SHP77 treated with DMSO at 0.1 percent for 48 hours (cell line): ENCODE data around the gene MRPS6.

ENCODE experiments used
- DNase-seq: peaks from one replicate; lab custom pipeline; 2025; lab: John Stamatoyannopoulos, UW

MRPS6 gene

DNA sequence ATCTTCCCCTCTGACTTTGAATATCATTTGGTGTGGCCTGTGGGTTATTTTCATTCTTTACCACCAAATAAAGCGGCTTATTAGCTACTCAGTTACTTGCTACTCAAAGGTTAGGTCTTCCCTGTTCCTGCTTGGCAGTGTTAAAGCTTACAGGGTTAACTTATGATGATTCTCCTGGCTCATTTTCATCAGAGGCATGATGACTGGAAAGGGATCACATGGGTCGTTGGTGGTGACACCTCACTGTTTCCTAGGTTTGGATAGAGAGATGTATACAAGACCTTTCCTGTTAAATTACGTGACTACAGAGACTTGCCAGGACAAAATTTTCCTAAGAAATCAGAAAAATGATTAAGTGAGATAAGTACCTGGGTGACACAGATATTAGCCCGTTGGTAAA is 27.4 kb downstream of the MRPS6 start:
- DNase-seq = no peak

DNA sequence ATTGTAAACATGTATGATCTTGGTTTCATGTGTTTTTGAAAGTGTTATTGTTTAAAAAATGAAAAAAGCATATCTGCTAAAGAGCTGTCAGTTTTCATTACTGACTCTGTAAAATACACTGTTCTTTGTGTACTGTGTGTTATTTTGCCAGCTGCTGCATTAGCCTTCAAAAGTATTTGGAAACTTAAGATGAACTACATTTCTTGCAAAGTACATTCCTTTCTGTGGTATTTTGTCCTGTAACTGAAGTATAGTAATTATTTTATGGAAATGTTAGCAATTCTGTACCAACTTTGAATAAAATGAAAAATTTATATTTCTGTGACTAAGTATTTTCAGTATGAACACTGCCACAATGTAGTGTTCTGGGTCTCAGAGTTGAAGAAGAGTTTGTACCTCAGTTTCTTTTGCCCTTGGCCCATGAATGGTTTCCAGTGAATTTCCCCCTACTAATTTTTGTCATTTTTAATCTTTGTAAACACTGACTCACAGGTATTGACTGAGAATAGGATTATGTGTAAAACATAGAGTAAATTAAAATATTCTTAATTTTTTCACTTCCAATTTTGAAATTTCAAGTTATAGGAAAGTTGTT is 32.7 kb downstream of the MRPS6 start:
- no peak for DNase-seq

DNA sequence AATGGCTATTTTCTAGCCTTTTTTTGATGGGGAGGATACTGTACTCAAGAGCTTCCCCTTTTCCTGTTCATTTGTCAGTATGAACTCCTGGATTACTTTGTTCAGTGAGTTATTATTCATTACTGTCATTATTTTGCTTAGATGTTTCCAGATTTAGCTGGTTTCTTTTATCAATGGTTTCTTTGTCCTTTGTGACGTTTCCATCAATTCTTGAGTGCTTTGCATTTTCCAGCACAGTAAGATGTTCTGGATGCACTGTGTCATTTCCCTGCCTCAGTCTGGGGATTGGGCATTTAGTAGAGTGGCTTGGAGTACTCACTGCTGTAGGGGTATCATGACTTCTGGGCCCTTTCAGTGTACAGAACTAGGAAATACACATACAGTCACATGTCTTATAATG is 34.2 kb downstream of the MRPS6 start:
- no peak for DNase-seq

DNA sequence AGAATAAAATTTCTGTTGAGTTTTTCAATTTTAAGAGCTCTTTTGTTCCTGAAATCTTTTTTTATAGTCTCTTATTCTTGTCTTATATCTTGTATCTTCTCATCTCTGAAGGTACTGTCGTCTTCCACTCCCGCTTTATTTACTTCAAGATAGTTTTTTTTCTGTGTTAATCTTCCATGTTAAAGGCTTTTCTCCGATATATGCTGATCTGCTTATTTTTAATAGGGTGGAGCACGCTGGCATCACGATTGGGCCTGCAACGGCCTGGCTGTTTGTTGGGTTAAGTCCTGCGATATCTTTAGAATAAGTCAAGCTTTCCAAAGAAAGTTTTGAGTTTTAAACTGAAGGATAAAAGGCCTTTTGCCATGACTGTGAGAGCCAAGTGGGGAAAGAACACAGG is 35.7 kb downstream of the MRPS6 start:
- no peak for DNase-seq

DNA sequence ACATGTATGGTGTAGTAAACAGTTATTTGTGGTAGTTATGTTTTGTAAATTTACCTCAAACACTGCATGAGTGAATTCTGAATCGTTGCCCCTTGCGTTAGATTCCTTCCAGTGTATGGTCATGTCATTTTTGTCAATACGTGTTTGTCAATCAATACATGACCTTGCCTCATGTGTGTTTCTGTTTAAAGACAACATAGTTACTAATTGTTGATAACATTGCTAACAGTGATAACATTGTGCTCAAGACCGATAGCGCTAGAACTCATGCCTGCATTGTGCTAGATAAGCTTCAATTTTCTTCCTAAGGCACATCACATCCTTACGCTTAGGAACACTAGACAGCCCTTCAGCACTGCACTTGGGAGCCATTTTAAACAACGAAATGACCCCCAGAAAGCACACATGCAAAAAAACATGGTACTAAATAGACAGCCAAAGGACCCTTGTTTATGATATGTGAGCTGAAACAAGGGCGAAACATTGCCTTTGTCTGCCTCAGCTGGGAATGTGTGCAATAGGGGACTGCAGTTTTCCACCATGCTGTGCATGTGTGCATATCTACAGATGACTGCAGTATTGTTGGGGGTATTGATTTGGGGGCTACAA is 37.3 kb downstream of the MRPS6 start:
- DNase-seq = no peak

DNA sequence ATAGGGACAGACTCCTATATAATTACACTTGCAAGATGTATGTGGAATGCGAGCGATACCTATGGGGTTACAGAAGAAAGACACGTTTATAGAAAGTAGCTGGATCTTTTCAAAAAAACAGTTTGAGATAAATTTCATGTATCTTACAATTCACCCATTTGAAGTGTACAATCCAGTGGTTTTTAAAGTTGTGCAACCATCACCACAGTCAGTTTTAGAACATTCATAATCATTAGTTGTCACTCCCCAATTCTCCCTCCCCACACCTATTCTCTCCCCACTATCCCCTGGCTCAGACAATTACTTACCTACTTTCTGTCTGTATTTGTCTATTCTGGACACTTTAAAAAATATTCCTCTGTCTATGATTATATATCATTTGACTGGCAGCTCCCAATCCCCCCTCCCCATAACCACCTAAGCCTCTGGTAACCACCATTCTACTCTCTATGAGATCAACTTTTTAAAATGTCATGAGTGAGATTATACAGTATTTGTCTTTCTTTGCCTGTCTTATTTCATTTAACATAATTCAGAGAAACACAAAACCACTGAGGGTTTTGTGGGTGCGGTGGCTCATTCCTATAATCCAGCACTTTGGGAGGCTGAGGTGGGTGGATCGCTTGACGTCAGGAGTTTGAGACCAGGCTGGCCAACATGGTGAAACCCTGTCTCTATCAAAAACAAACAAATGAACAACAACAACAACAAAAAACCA is 39.1 kb downstream of the MRPS6 start:
- DNase-seq = no peak

DNA sequence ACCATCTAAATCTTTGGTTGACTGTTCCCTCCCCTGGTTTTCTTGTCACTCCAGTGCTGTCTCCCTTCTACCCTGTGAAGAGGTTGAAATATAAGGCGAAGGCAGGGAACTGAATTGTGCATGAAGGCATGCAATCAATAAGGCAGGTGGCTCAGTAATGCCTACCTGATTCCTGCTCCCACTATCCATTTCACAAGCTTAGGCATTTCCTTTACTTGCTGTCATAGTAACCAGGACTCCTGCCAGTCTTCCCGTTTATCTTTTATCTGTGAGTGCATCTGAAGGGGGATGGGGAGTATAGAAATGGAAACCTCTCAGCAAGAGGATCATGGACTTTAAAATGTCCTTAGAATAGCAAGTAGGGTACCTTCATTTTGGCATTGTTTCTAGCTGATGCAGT is 40.5 kb downstream of the MRPS6 start:
- DNase-seq = no peak

DNA sequence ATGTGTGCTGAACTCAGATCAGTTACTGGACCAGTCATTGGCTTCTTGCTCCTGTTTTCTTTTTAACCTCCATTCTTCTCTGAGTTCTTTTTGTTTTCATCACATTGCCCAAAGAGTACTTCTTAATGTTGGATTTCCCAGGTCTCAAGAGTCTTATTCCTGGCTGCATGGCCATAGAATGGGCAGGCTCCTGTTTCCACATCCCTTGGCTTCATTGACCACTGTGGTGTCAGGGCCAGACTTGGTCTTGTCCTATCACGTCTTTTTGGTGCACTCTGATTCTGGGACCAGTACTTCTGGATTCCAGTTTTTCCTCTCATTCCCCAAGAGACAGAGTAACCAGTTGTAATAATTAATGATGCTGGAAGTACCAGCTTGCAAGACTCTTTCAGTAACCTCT is 41.8 kb downstream of the MRPS6 start:
- DNase-seq = no peak

DNA sequence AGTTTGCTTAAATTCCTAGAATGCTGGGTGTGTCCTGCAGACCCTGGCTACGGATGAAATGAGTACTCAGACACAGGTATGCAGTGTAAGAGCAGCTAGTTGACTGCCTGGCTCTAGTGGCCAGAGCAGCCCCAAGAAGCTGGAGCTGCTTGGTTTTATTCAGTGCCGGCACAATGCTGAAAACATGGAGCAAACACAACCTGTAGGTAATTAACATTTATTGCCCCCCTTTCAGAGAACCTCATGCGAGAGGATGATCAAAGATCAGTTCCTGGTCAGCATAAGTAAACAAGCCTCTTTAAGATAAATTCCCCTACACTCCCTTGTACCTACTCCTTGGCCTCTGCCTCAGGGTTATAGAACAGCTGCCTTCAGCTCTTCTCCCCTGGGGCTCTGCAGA is 43.2 kb downstream of the MRPS6 start:
- no peak for DNase-seq

DNA sequence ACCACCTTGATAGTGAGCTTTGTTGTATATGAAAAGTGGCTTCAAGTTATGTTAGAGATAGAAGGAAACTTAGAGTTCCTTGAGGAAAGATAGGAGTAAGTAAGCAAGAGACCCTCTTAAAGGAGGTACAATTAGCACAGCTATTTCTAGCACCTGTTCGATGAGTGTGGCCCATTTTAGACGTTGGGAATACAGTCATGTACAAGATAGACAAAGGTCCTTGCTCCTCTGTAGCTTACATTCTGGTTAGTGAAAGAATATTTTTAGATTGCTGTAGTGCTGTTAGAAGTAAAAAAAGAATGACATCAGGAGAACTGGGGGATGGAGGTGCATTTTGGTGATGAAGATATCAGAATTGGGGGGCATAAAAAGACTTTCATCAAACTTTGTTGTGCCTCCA is 47.5 kb downstream of the MRPS6 start:
- no peak for DNase-seq

DNA sequence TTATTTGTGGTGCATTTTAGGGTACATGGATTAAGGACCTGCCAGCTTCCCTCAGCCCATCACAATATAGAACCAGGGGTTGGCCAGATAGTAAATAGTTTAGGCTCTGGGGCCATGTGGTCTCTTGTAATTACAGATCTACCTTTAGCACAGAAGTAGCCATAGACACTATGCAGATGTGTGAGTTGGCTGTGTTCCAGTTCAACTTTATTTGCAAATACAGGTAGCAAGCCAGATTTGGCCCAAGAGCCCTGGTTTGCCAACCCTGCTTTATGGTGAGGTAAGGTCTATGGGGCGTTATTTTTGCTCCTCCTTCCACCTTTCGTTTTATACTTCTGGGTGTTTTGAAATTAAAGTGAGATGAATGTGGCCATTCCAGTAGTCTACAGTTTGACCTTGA is 48.7 kb downstream of the MRPS6 start:
- no peak for DNase-seq

DNA sequence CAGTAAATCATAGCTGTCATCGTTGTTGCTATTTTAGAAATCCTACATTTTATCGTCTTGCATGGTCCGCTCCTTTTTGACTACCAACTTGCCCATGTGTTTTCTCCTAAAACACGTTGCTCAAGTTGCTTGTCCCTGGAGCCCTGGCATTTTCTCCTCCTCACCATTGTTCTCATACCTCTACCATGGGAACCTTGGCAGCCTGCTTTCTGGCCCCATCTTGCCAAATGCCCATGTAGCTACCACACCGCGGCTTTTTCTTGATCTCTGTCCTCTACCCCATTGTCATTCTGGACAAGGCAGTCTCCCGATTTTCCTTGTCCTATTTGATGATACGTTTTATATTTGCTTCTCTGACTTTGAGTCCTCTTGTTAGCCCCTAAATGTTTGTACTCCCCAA is 50.2 kb downstream of the MRPS6 start:
- no peak for DNase-seq

DNA sequence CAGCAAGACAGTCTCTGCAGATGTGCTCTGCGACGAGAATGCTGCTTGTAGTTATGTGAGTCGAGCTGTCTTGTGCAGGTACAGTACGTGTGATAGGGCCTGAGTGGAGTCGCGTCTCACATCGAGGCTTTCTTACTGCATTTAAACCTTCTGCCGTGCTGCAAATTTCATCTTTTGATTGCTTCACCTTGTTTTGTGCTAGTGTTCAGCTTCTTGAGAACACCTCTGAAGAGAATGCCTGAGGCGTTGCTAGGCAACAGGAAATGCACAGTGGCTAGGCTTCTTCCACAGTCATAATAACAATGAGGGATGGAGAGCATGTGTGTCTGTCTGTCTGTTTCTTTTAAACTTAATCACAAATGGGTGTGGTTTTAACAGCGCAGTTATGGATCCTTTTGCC is 52.9 kb downstream of the MRPS6 start:
- DNase-seq = no peak

DNA sequence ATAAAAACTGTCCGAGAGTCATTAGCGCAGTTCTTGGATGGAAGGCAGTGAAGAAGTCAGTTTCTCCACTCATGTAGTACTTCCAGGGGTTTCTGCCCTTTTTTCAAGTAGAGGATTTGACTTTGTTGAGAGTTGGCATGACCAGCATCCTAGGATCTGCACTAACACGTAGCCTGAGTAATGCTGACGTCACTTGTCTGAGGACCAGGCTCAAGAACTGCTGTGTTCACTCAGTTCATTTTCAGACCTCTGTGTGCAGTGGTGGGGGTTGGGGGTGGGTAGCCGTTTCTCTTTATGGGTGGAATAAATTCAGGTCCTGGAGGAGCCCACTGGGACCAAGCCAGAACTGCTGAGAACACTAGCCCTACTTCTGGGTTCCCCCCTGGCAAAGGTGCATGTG is 53.3 kb downstream of the MRPS6 start:
- no peak for DNase-seq

DNA sequence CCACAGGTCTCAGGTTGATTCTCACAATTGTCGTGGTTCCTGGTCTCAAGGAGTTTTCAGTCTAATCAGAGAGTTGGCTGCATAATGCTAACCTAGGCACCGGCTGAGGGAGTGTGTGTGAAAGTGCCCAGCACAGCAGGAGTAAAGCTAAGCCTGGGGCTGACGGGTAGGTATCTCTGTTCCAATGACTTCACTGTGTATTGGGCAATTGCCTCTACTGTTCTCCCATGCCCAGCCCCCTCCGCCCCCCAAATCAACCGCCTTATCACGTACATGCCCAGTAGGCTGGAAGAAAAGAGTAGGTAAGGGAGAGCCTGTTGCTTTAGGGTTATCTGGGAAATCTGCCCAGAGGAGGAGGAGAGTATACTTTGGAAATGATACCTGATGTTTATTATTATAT is 54.7 kb downstream of the MRPS6 start:
- no peak for DNase-seq

DNA sequence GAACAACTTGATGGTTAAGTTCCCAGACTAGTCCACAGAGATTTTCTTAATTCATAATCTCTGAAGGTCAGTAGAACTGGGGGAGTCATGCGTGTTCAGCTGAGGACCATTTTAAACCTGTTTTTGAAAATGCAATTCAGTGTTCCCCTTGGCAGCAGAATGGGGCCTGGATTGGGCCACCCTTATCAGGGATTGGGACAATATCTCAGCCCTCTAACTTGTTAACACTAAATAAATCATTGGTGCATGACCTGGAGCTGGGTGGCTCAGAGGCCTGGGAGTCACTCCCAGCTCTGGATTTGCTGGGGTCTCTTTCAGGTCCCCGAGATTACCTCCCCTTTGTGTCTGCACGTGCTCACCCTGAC is 55.3 kb downstream of the MRPS6 start:
- DNase-seq = no peak

DNA sequence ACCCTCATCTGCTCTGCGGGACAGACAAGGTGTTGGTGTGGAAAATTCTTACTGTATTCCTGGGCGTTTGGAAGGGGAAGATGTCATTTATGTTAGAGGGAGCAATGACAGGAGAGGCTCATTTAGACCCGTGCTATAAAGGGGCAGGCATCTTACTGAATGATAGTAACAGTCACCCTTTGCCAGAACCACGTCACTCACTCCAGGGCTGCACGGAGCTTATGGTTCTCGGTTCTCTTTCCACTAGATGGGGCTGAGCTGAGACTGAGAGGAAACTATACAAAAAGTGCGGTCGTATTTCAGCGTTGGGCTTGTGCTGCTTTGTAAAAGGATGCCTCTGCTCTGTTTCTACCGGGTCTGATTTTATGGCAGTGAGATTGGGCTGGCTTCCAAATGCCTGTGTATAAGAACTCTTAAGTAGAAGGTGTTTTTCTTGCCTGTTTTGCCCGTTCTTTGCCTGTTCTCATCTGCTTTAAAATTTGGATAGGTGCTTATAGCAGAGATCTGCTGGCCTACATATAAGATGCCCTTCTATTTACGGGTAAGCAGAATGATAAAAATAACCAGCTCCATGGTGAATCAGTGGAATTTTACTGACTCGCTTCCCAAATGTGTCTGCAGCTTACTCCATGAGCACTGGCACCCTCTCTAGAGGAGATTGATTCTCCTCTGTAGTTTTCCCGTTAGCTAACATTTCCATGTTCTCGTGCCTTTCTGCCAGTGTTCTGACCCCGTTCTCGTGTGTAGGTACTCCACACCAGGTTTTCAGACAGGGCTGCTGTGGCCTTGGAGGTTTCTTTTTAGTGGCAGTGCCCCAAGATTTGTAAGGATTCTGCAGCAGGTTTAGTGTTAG is 55.9 kb downstream of the MRPS6 start:
- peak; percentile 65 for DNase-seq

DNA sequence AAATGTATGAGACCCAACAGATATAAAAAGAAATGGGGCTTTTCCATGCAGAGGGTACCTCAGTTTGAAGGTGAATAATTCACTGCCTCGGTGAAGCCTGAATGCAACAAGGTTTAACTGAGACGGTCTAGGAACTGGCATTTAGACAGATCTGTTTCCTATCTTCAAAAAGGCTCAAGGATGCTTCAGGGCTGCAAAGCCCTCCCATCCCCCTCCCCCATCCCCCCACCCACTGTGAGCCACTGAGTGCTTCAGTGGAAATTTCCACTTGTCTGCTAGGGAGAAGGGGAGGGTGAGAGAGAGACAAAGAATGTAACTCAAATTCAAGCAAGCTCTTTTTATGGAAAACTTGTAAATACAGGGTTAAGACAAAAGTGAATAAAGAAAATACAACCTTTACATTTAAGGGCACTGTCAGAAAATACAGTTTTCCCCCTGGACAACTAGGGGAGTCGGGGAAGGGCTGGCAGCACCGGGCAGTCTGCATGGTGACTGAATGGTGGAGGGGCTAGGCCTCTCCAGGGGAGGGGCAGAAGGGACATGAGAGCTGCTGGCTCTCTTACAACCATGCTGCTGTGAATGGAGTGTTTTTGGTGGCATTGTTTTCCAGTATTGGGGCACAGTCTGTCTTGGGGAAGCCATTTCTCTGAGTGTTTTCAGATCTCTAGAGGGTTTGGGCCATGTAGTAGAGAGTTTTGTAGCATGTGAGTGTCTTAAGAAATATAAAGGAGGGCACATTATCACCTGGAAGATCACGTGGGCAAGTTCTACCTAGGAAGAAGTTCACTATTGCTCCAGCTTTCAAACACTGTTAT is 56.7 kb downstream of the MRPS6 start:
- DNase-seq = no peak

DNA sequence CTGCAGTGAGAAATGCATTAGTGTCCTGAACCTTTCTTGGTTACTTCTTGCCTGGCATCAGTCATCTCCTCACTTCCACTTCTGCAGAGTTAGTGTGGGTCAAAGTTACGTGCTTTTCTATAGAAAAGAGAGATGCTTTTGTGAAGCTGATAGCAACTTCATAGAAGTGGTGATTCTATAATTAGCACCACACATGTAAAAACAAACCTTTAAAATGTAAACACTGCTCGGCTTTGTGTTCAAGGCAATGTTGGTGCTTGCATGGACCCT is 57.3 kb downstream of the MRPS6 start:
- no peak for DNase-seq

DNA sequence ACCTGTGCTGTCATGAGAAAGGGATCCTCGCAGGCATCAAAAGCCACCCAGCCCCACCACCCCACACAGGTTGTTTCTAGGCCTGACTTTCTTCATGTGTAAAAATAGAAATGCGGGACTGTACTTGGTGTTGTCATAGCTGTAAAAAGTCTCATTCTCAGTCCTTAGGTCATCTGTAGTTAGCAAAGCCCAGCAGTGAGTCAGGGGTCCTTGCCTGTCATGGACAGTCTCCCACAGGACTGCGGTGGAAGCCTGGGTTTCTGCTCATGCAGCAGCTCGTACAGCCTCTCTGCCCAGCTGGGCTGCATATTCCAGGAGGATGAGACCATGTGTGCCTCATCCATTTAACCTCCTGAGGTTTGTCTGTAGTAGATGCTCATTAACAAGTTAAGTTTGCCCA is 58.2 kb downstream of the MRPS6 start:
- DNase-seq = no peak

DNA sequence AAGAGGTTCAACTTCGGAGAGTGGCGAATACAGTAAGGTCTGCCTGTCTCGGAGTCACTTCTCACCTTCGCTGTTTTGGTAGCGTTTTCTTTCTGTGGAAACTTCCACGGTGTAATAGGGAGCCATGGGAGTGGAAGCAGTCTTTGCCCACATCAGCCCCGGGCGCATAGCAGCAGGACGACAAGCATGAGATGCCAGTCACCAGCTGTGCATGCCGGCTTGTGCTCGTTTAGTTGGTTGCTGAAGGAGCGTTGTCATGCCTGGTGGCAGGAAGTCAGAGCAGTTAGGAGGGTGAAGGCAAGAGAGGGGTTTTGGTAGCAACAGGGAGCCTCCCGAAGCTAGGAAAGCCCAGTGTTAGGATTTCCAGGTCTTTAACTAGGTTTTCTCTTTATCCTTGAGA is 58.8 kb downstream of the MRPS6 start:
- no peak for DNase-seq

DNA sequence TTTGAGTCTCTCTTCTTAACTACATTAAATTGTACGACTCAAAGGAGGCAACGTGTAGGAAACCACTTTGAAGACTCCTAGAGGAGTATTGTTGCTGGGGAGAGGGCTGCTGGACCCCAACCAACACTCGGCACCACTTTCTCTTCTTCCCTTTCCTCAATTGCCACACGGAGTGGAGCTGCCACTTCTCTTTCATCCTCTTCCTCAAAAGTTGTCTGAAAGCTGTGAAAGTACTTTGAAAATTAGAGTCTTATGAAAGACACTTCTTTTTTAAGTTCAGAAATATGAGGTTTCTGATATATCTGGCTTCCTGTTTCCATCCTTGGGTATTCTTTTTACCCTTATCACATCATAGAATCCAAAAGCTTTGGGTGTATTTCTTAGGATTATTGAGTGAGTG is 59.5 kb downstream of the MRPS6 start:
- DNase-seq = no peak
